CD4-positive, alpha-beta T cell treated with Interleukin-17A for 4 hours (primary cell): ENCODE results near the gene PRAMEF1.
"Not testable (repeated sequence)": the region's sequence is repeated elsewhere in the genome, so short reads cannot be mapped to it uniquely, and the experiment has no call there.

Source experiments
- DNase-seq: peaks from one replicate; pipeline ENCODE4 v3.0.0-alpha.2; 2020; ENCODE audit warnings: mixed read lengths

Gene PRAMEF1

GRCh38 chr1:12776801-12777557 is 14.2 kb upstream of the PRAMEF1 start:
- DNase-seq = no peak

- no peak for DNase-seq
Measured at GRCh38 chr1:12778061-12778460, 13.1 kb upstream of the PRAMEF1 start.

GRCh38 chr1:12778907-12779306 is 12.3 kb upstream of the PRAMEF1 start:
- no peak for DNase-seq

- not testable (repeated sequence) for DNase-seq
Measured at GRCh38 chr1:12781488-12781887, 9.7 kb upstream of the PRAMEF1 start.

GRCh38 chr1:12783783-12784182 is 7.4 kb upstream of the PRAMEF1 start:
- not testable (repeated sequence) for DNase-seq

- not testable (repeated sequence) for DNase-seq
Measured at GRCh38 chr1:12784729-12785128, 6.5 kb upstream of the PRAMEF1 start.

- no peak for DNase-seq
Measured at GRCh38 chr1:12798911-12799310, 7.7 kb downstream of the PRAMEF1 start.

GRCh38 chr1:12799730-12800129 is 8.5 kb downstream of the PRAMEF1 start:
- no peak for DNase-seq

GRCh38 chr1:12809933-12810332 is 18.7 kb downstream of the PRAMEF1 start:
- no peak for DNase-seq

GRCh38 chr1:12810691-12811408 is 19.7 kb downstream of the PRAMEF1 start:
- DNase-seq = no peak

- no peak for DNase-seq
Measured at GRCh38 chr1:12811409-12811784, 20.2 kb downstream of the PRAMEF1 start.

GRCh38 chr1:12819061-12819460 is 27.9 kb downstream of the PRAMEF1 start:
- not testable (repeated sequence) for DNase-seq

- DNase-seq = not testable (repeated sequence)
Measured at GRCh38 chr1:12831310-12831709, 40.1 kb downstream of the PRAMEF1 start, which contains the start of gene PRAMEF11. PRAMEF11 (minus strand) TSS chr1:12831410; CDS start chr1:12828789, 2,621 bp downstream.

GRCh38 chr1:12833251-12833650 is 42.1 kb downstream of the PRAMEF1 start:
- DNase-seq = not testable (repeated sequence)
